A673 (cell line): Measurements from ENCODE around the gene MAPK4.

ENCODE experiments used
- CTCF ChIP-seq: fragments of 300-800, 200-600 bp; sonication (generic); conservative IDR thresholded peaks from 2 replicates; pipeline ENCODE4 v1.5.1; 2017; ENCODE audit warnings: low read depth, mild to moderate bottlenecking, antibody characterized with exemption, low read length, moderate library complexity, mixed read lengths
- EZH2 ChIP-seq: fragments of 200-600 bp; sonication (generic); IDR thresholded peaks from 2 replicates; pipeline ENCODE4 v1.6.1; 2017; ENCODE audit warnings: borderline replicate concordance, low read depth, mild to moderate bottlenecking, mixed read lengths, antibody characterized with exemption, low read length; ENCODE audit not compliant: poor library complexity, severe bottlenecking

GRCh38 chr18:50661013-50661412, 101.1 kb downstream of the MAPK4 start:
- TF ChIP-seq EZH2 (no peak), CTCF (no peak)
